Measurements from ENCODE around the gene LZTR1.

The LZTR1 gene

GRCh38 chr22:20945578-20945934, 36.5 kb upstream of the LZTR1 start:
- H3K4me1 ChIP-seq (ENCODE audit: low read length) = peaks cover 9% of the 10 kb centered on the region; the same call in 1 of the 2 replicates
- peaks cover 42% of the 10 kb centered on the region for H3K36me3 ChIP-seq (replicated peaks; ENCODE audit: low read depth, low read length)
- H3K4me3 ChIP-seq (ENCODE audit: low read length) = no peak overlapping the region
- H3K27ac ChIP-seq (ENCODE audit: low read length) = no peak overlapping the region
- no peaks in the 10 kb centered on the region for H3K9me3 ChIP-seq (ENCODE audit: insufficient read depth, low read length)
- peaks cover 100% of the 10 kb centered on the region for H3K79me2 ChIP-seq (ENCODE audit: low read length)
- no peak overlapping the region for H3K9ac ChIP-seq (ENCODE audit: low read length)
- no peak overlapping the region for H3K4me2 ChIP-seq (ENCODE audit: low read length)
- peaks cover 94% of the 10 kb centered on the region for H4K20me1 ChIP-seq (ENCODE audit: insufficient read depth, low read length)
- TF ChIP-seq CTCF (IDR thresholded peaks at IDR 0.05; ENCODE audit: low read depth, low read length) (no peak), EZH2phosphoT487 (IDR thresholded peaks at IDR 0.05; ENCODE audit: low read depth) (no peak)
- no peaks in the 10 kb centered on the region for H3K27me3 ChIP-seq (ENCODE audit: low read depth, low read length)
- no peak overlapping the region for H2AFZ ChIP-seq (ENCODE audit: low read depth, low read length)

GRCh38 chr22:20946080-20946986, 35.8 kb upstream of the LZTR1 start:
- no peaks in the 10 kb centered on the region for H3K27me3 ChIP-seq (ENCODE audit: low read depth, low read length)
- peaks cover 44% of the 10 kb centered on the region for H3K36me3 ChIP-seq (replicated peaks; ENCODE audit: low read depth, low read length)
- no peak overlapping the region for H3K4me2 ChIP-seq (ENCODE audit: low read length)
- H3K79me2 ChIP-seq (ENCODE audit: low read length) = peaks cover 100% of the 10 kb centered on the region
- H3K4me3 ChIP-seq (ENCODE audit: low read length) = no peak overlapping the region
- TF ChIP-seq CTCF (IDR thresholded peaks at IDR 0.05; ENCODE audit: low read depth, low read length) = no peak
- no peak for TF ChIP-seq EZH2phosphoT487 (IDR thresholded peaks at IDR 0.05; ENCODE audit: low read depth)
- no peak overlapping the region for H3K9ac ChIP-seq (ENCODE audit: low read length)
- H4K20me1 ChIP-seq (ENCODE audit: insufficient read depth, low read length) = peaks cover 94% of the 10 kb centered on the region
- no peak overlapping the region for H2AFZ ChIP-seq (ENCODE audit: low read depth, low read length)
- H3K9me3 ChIP-seq (ENCODE audit: insufficient read depth, low read length) = no peaks in the 10 kb centered on the region
- H3K4me1 ChIP-seq (ENCODE audit: low read length) = peaks cover 5% of the 10 kb centered on the region; the same call in 1 of the 2 replicates
- no peak overlapping the region for H3K27ac ChIP-seq (ENCODE audit: low read length)

- peaks cover 100% of the 10 kb centered on the region for H3K79me2 ChIP-seq (ENCODE audit: low read length)
- no peak for TF ChIP-seq CTCF (IDR thresholded peaks at IDR 0.05; ENCODE audit: low read depth, low read length)
- no peak for TF ChIP-seq EZH2phosphoT487 (IDR thresholded peaks at IDR 0.05; ENCODE audit: low read depth)
- H3K4me2 ChIP-seq (ENCODE audit: low read length) = no peak overlapping the region
- peaks cover 96% of the 10 kb centered on the region for H4K20me1 ChIP-seq (ENCODE audit: insufficient read depth, low read length)
- H3K36me3 ChIP-seq (replicated peaks; ENCODE audit: low read depth, low read length) = peaks cover 48% of the 10 kb centered on the region
- no peaks in the 10 kb centered on the region for H3K27me3 ChIP-seq (ENCODE audit: low read depth, low read length)
- H3K27ac ChIP-seq (ENCODE audit: low read length) = no peak overlapping the region
- peaks cover under 1% of the 10 kb centered on the region; the same call in 1 of the 2 replicates for H3K4me1 ChIP-seq (ENCODE audit: low read length)
- no peak overlapping the region for H3K9ac ChIP-seq (ENCODE audit: low read length)
- H3K4me3 ChIP-seq (ENCODE audit: low read length) = no peak overlapping the region
- no peak overlapping the region for H2AFZ ChIP-seq (ENCODE audit: low read depth, low read length)
- H3K9me3 ChIP-seq (ENCODE audit: insufficient read depth, low read length) = no peaks in the 10 kb centered on the region
Observed at GRCh38 chr22:20946991-20947390, 35.1 kb upstream of the LZTR1 start.

- TF ChIP-seq CTCF (IDR thresholded peaks at IDR 0.05; ENCODE audit: low read depth, low read length) (no peak), EZH2phosphoT487 (IDR thresholded peaks at IDR 0.05; ENCODE audit: low read depth) (no peak)
- H3K79me2 ChIP-seq (ENCODE audit: low read length) = peaks cover 99% of the 10 kb centered on the region
- H3K27ac ChIP-seq (ENCODE audit: low read length) = no peak overlapping the region
- no peaks in the 10 kb centered on the region for H3K27me3 ChIP-seq (ENCODE audit: low read depth, low read length)
- H3K36me3 ChIP-seq (replicated peaks; ENCODE audit: low read depth, low read length) = peaks cover 49% of the 10 kb centered on the region
- no peak overlapping the region for H3K9ac ChIP-seq (ENCODE audit: low read length)
- no peak overlapping the region for H2AFZ ChIP-seq (ENCODE audit: low read depth, low read length)
- H3K4me2 ChIP-seq (ENCODE audit: low read length) = no peak overlapping the region
- no peaks in the 10 kb centered on the region for H3K4me1 ChIP-seq (ENCODE audit: low read length)
- H4K20me1 ChIP-seq (ENCODE audit: insufficient read depth, low read length) = peaks cover 95% of the 10 kb centered on the region
- no peak overlapping the region for H3K4me3 ChIP-seq (ENCODE audit: low read length)
- no peaks in the 10 kb centered on the region for H3K9me3 ChIP-seq (ENCODE audit: insufficient read depth, low read length)
Observed at GRCh38 chr22:20948450-20948849, 33.6 kb upstream of the LZTR1 start.
